IMR-90 (cell line): ENCODE measurements around the gene ZGLP1. TPM values are rescaled to one million over a fixed set of nuclear protein-coding genes. Genes with fewer than 3 reads are reported as not detected.

ENCODE experiments used
- ATAC-seq: fragments of 200-7000 bp; cut with Tn5 transposase; 2 replicates; pipeline ENCODE4 v1.9.1; 2020; ENCODE audit warnings: low read depth, mild to moderate bottlenecking, moderate library complexity
- BruUV-seq: library from RNA; stranded (reverse); fragments of 400-500 nt; replicated peaks from 2 replicates; lab custom pipeline; 2021; lab: Mats Ljungman, UMichigan
- CTCF ChIA-PET: fragments of 300-600 bp; formaldehyde crosslinking; extraction: SDS; loops from one replicate; lab custom pipeline; 2021; ENCODE audit warnings: antibody characterized with exemption; lab: Yijun Ruan, JAX
- POLR2A ChIA-PET: fragments of 300-600 bp; sonication (Branson Sonifier 250); formaldehyde crosslinking; loops from one replicate; lab custom pipeline; 2022; ENCODE audit warnings: antibody characterized with exemption; ENCODE audit not compliant: unreplicated experiment; lab: Charles Lee
- DNase-seq: peaks from one replicate; pipeline ENCODE4 v3.0.0; 2013
- H2AFZ ChIP-seq: replicated peaks from 2 replicates; pipeline ENCODE3; 2013; ENCODE audit warnings: low read length, mild to moderate bottlenecking; ENCODE audit not compliant: poor library complexity
- H2AK5ac ChIP-seq: 2 replicates; pipeline ENCODE4 v1.6.1; 2013; ENCODE audit warnings: low read depth, low read length, inconsistent platforms
- H2AK9ac ChIP-seq: replicated peaks from 2 replicates; pipeline ENCODE3; 2013; ENCODE audit warnings: mild to moderate bottlenecking, low read depth, low read length, moderate library complexity; ENCODE audit not compliant: poor library complexity
- H2BK120ac ChIP-seq: 2 replicates; pipeline ENCODE4 v1.6.1; 2013; ENCODE audit warnings: low read depth, low read length, inconsistent platforms
- H2BK15ac ChIP-seq: 3 replicates; pipeline ENCODE4 v1.6.1; 2013; ENCODE audit warnings: low read depth, low read length, inconsistent platforms
- H2BK20ac ChIP-seq: 2 replicates; pipeline ENCODE4 v1.6.1; 2013; ENCODE audit warnings: low read depth, mild to moderate bottlenecking, inconsistent platforms, low read length, moderate library complexity
- H2BK5ac ChIP-seq: 2 replicates; pipeline ENCODE4 v1.6.1; 2013; ENCODE audit warnings: mild to moderate bottlenecking, low read depth, low read length, inconsistent platforms; ENCODE audit not compliant: poor library complexity, severe bottlenecking
- H3K14ac ChIP-seq: replicated peaks from 2 replicates; pipeline ENCODE4 v1.6.1; 2013; ENCODE audit warnings: low read depth, low read length, inconsistent platforms
- H3K18ac ChIP-seq: 2 replicates; pipeline ENCODE4 v1.6.1; 2013; ENCODE audit warnings: low read depth, low read length, control low read depth
- H3K23ac ChIP-seq: 2 replicates; pipeline ENCODE4 v1.6.1; 2013; ENCODE audit warnings: low read depth, low read length, inconsistent platforms
- H3K27ac ChIP-seq: 2 replicates; pipeline ENCODE4 v1.5.1; 2013; ENCODE audit warnings: mild to moderate bottlenecking, control low read depth, low read length; ENCODE audit not compliant: insufficient read depth
- H3K27me3 ChIP-seq: 2 replicates; pipeline ENCODE4 v1.6.1; 2013; ENCODE audit warnings: low read length; ENCODE audit not compliant: control insufficient read depth, insufficient read depth
- H3K36me3 ChIP-seq: 2 replicates; pipeline ENCODE4 v1.6.1; 2013; ENCODE audit warnings: low read length, mixed read lengths; ENCODE audit not compliant: control insufficient read depth, insufficient read depth
- H3K4ac ChIP-seq: 2 replicates; pipeline ENCODE4 v1.6.1; 2013; ENCODE audit warnings: low read depth, low read length, inconsistent platforms
- H3K4me1 ChIP-seq: 2 replicates; pipeline ENCODE4 v1.6.1; 2013; ENCODE audit warnings: low read length, mixed read lengths; ENCODE audit not compliant: control insufficient read depth, insufficient read depth
- H3K4me2 ChIP-seq: 2 replicates; pipeline ENCODE4 v1.6.1; 2013; ENCODE audit warnings: low read depth, mild to moderate bottlenecking, control low read depth, low read length, moderate library complexity
- H3K4me3 ChIP-seq: 2 replicates; pipeline ENCODE4 v1.5.1; 2013; ENCODE audit warnings: low read depth, mild to moderate bottlenecking, control low read depth, low read length, moderate library complexity; ENCODE audit not compliant: insufficient read depth
- H3K56ac ChIP-seq: 2 replicates; pipeline ENCODE4 v1.6.1; 2013; ENCODE audit warnings: low read length, inconsistent platforms; ENCODE audit not compliant: insufficient read depth; ENCODE audit errors: extremely low read depth
- H3K79me1 ChIP-seq, 2 experiments: 2 replicates each; pipeline ENCODE4 v1.6.1; 2013; ENCODE audit warnings: low read length in 2 of 2, inconsistent platforms in 1 of 2, low read depth in 1 of 2
- H3K9ac ChIP-seq: 2 replicates; pipeline ENCODE4 v1.6.1; 2013; ENCODE audit warnings: low read depth, low read length, control low read depth
- H3K9me1 ChIP-seq: 2 replicates; pipeline ENCODE4 v1.6.1; 2013; ENCODE audit warnings: low read length, inconsistent platforms; ENCODE audit not compliant: insufficient read depth
- H3K9me3 ChIP-seq: 2 replicates; pipeline ENCODE4 v1.6.1; 2013; ENCODE audit warnings: low read length; ENCODE audit not compliant: control insufficient read depth, insufficient read depth
- H4K20me1 ChIP-seq: 2 replicates; pipeline ENCODE4 v1.6.1; 2013; ENCODE audit warnings: low read length, inconsistent platforms; ENCODE audit not compliant: insufficient read depth
- H4K5ac ChIP-seq: 2 replicates; pipeline ENCODE4 v1.6.1; 2013; ENCODE audit warnings: mild to moderate bottlenecking, low read depth, low read length, control low read depth
- H4K8ac ChIP-seq, 2 experiments: 2 replicates each; pipeline ENCODE4 v1.6.1; 2013; ENCODE audit warnings: low read depth in 2 of 2, low read length in 2 of 2, control low read depth in 1 of 2, inconsistent platforms in 1 of 2
- H4K91ac ChIP-seq: 2 replicates; pipeline ENCODE4 v1.6.1; 2013; ENCODE audit warnings: low read depth, low read length, inconsistent platforms; ENCODE audit not compliant: insufficient read depth
- BHLHE40 ChIP-seq: fragments of 150-350 bp; IDR thresholded peaks from 2 replicates; pipeline ENCODE4 v1.6.1; 2016; ENCODE audit warnings: mild to moderate bottlenecking, low read depth, low read length
- CTCF ChIP-seq: conservative IDR thresholded peaks from 2 replicates; pipeline ENCODE4 v1.5.1; 2012; ENCODE audit warnings: mild to moderate bottlenecking, low read depth, low read length, improper control_type of control experiment
- FOS ChIP-seq: fragments of 150-350 bp; IDR thresholded peaks from 2 replicates; pipeline ENCODE4 v1.6.1; 2016; ENCODE audit warnings: low read depth, low read length
- MAFK ChIP-seq: IDR thresholded peaks from 2 replicates; pipeline ENCODE4 v1.6.1; 2012; ENCODE audit warnings: low read depth, low read length, improper control_type of control experiment
- MXI1 ChIP-seq: IDR thresholded peaks from 2 replicates; pipeline ENCODE4 v1.6.1; 2012; ENCODE audit warnings: low read depth, mild to moderate bottlenecking, low read length, moderate library complexity, borderline replicate concordance
- NFE2L2 ChIP-seq: fragments of 150-350 bp; IDR thresholded peaks from 2 replicates; pipeline ENCODE4 v1.6.1; 2016; ENCODE audit warnings: low read depth, mild to moderate bottlenecking, low read length
- POLR2A ChIP-seq: IDR thresholded peaks from 2 replicates; pipeline ENCODE4 v1.6.1; 2012; ENCODE audit warnings: mild to moderate bottlenecking, low read depth, low read length
- RCOR1 ChIP-seq: IDR thresholded peaks from 2 replicates; pipeline ENCODE4 v1.6.1; 2012; ENCODE audit warnings: mild to moderate bottlenecking, low read length, improper control_type of control experiment; ENCODE audit not compliant: insufficient replicate concordance
- RFX5 ChIP-seq: IDR thresholded peaks from 2 replicates; pipeline ENCODE4 v1.8.0; 2012; ENCODE audit warnings: low read depth, mild to moderate bottlenecking, low read length, moderate library complexity
- SMC3 ChIP-seq: fragments of 150-350 bp; IDR thresholded peaks from 2 replicates; pipeline ENCODE4 v1.6.1; 2016; ENCODE audit warnings: low read depth, mild to moderate bottlenecking, antibody characterized with exemption, low read length, moderate library complexity
- USF2 ChIP-seq: fragments of 150-350 bp; IDR thresholded peaks from 2 replicates; pipeline ENCODE4 v1.6.1; 2017; ENCODE audit warnings: mild to moderate bottlenecking, antibody characterized with exemption, low read length, low read depth
- WGBS, 2 experiments: methylation state at CpG; one replicate each; pipeline versions ENCODE4 v1.1.5 to v1.1.7; 2013; ENCODE audit warnings: missing lambda C conversion rate in 2 of 2; ENCODE audit not compliant: insufficient read length in 1 of 2; ENCODE audit errors: extremely low coverage in 2 of 2; 5-methylcytosine and 5-hydroxymethylcytosine counted together
- dilution Hi-C: fragments of 300-500 bp; cut with HindIII; formaldehyde crosslinking; loops from one replicate; pipeline ENCODE4 v1.14.3; 2018; ENCODE audit warnings: low sequenced_read_pairs; ENCODE audit not compliant: unreplicated experiment
- in situ Hi-C: fragments of 300-500 bp; cut with MboI; formaldehyde crosslinking; loops from 3 replicates; pipeline ENCODE4 v1.14.3; 2019; ENCODE audit warnings: low sequenced_read_pairs, inconsistent platforms, mixed read lengths
- intact Hi-C: fragments of 100-400 bp; cut with micrococcal nuclease; formaldehyde crosslinking; loops from 2 replicates; pipeline ENCODE4 v1.10.0; 2022
- polyA plus RNA-seq, 3 experiments: library from polyadenylated mRNA; depleted of rRNA; stranded (reverse); fragments of >200 nt; gene quantifications; 2 replicates each; pipeline ENCODE4 v1.2.3, GENCODE V29; 2012; ENCODE audit warnings: low replicate concordance in 1 of 3
- total RNA-seq: library from RNA; depleted of rRNA; stranded (reverse); fragments of >200 nt; gene quantifications from 2 replicates; pipeline ENCODE4 v1.2.3, GENCODE V29; 2012

The ZGLP1 gene
- total and polyA plus RNA-seq, 2 of the 4 experiments (the other 2 are of a cell fraction), result 0.54 to 3.1 TPM

GRCh38 chr19:10309423-10309822 lies at the start of gene ZGLP1 (continued):
- TF ChIP-seq NFE2L2, result no peak

DNA sequence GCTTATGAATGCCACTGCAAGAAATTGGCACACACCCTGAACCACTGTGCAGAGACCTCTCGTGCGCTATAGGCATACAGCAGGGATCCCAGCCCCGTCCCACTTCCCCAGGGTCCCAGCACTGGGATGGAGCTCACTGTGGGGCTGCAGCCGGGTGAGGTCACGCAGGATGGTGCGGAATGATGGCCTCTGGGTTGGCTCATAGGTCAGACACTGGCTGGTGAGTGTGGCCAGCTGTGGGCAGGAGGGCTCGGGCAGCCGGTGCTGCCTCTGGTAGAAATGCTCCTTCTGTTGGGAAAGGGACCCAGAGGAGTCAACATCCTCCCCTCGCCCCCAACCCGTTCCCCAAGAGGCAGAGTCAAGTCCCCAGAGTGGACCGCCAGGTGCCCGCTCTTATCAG lies 46.8 kb upstream of the ZGLP1 start:
- H4K91ac ChIP-seq, result no peak overlapping the region
- no peaks in the 10 kb centered on the region for H3K4me1 ChIP-seq
- no peak overlapping the region for H2BK5ac ChIP-seq
- no peak overlapping the region for H3K4me3 ChIP-seq
- ATAC-seq, result no peak
- no peaks in the 10 kb centered on the region for H3K9me3 ChIP-seq
- no peak overlapping the region for H3K27ac ChIP-seq
- no peak overlapping the region for H3K4me2 ChIP-seq
- H2BK15ac ChIP-seq, result no peak overlapping the region
- no peak overlapping the region for H2BK20ac ChIP-seq
- no peak overlapping the region for H3K18ac ChIP-seq
- H4K5ac ChIP-seq, result no peak overlapping the region
- dilution Hi-C loops, result no loop called here
- peak overlapping the region; percentile 1 for H2AK9ac ChIP-seq
- no peaks in the 10 kb centered on the region for H3K79me1 ChIP-seq
- H3K14ac ChIP-seq, result no peak overlapping the region
- no peak for DNase-seq
- peaks cover 56% of the 10 kb centered on the region for H3K36me3 ChIP-seq
- H3K23ac ChIP-seq, result no peak overlapping the region
- in situ Hi-C loops, result no loop called here
- intact Hi-C loops, result no loop called here
- no peak overlapping the region for H3K56ac ChIP-seq
- H4K8ac ChIP-seq, result no peak overlapping the region
- TF ChIP-seq BHLHE40 (no peak), POLR2A (no peak), FOS (no peak), CTCF (no peak), USF2 (no peak), SMC3 (no peak), RCOR1 (no peak), RFX5 (no peak), MXI1 (no peak), MAFK (no peak)
- H3K27me3 ChIP-seq, result no peaks in the 10 kb centered on the region
- H3K9me1 ChIP-seq, result no peaks in the 10 kb centered on the region
- H2AFZ ChIP-seq, result no peak overlapping the region
- H3K4ac ChIP-seq, result no peak overlapping the region
- POLR2A ChIA-PET, result no interaction called here
- H2BK120ac ChIP-seq, result no peak overlapping the region
- H3K9ac ChIP-seq, result no peak overlapping the region
- no TSS peak for BruUV-seq
- CTCF ChIA-PET, result no interaction called here
- no peaks in the 10 kb centered on the region for H4K20me1 ChIP-seq
- WGBS, 2 experiments, result 87% methylated on average over 3 of the region's 12 CpGs; no CpG with 5 or more reads in 1 of the 2 experiments
- H2AK5ac ChIP-seq, result no peak overlapping the region
